HG02623 (cell line): ENCODE measurements around the gene INO80E.
"Not testable (repeated sequence)": the region's sequence is repeated elsewhere in the genome, so short reads cannot be mapped to it uniquely, and the experiment has no call there.

Experiments
- ATAC-seq: cut with Tn5 transposase; IDR thresholded peaks from one replicate; pipeline ENCODE4 v1.9.1; 2021; ENCODE audit warnings: moderate library complexity; ENCODE audit not compliant: unreplicated experiment

INO80E gene

GRCh38 chr16:30030011-30030685 lies 34.1 kb downstream of the INO80E start:
- ATAC-seq, result no peak

- ATAC-seq, result no peak
Observed at GRCh38 chr16:30030841-30031413, 34.9 kb downstream of the INO80E start, which contains the start of gene TLCD3B. TSS of gene TLCD3B (minus strand) at chr16:30031271. CDS start at chr16:30030527, 744 bp downstream.

GRCh38 chr16:30031477-30031918 lies 35.5 kb downstream of the INO80E start:
- ATAC-seq, result no peak

- ATAC-seq, result no peak
Observed at GRCh38 chr16:30032083-30032819, 36.2 kb downstream of the INO80E start.

GRCh38 chr16:30033270-30033669 lies 37.2 kb downstream of the INO80E start:
- no peak for ATAC-seq

GRCh38 chr16:30040221-30040620 lies 44.2 kb downstream of the INO80E start:
- ATAC-seq, result no peak

- not testable (repeated sequence) for ATAC-seq
Observed at GRCh38 chr16:30040690-30041089, 44.6 kb downstream of the INO80E start.

- ATAC-seq, result no peak
Observed at GRCh38 chr16:30041841-30042240, 45.8 kb downstream of the INO80E start.

GRCh38 chr16:30046178-30046577 lies 50.1 kb downstream of the INO80E start:
- no peak for ATAC-seq

- no peak for ATAC-seq
Observed at GRCh38 chr16:30046588-30046987, 50.5 kb downstream of the INO80E start.

- no peak for ATAC-seq
Observed at GRCh38 chr16:30049871-30050270, 53.8 kb downstream of the INO80E start.

GRCh38 chr16:30051518-30051917 lies 55.5 kb downstream of the INO80E start:
- ATAC-seq, result no peak

- ATAC-seq, result no peak
Observed at GRCh38 chr16:30052671-30053372, 56.8 kb downstream of the INO80E start.

- no peak for ATAC-seq
Observed at GRCh38 chr16:30053376-30054015, 57.5 kb downstream of the INO80E start.

GRCh38 chr16:30054451-30054850 lies 58.4 kb downstream of the INO80E start:
- ATAC-seq, result no peak

- no peak for ATAC-seq
Observed at GRCh38 chr16:30054959-30055553, 59.0 kb downstream of the INO80E start.
